Esophagus muscularis mucosa (tissue), 4 donors: ENCODE data around the gene MLN.

Experiments used
- EP300 ChIP-seq: sonication (generic); formaldehyde crosslinking; IDR thresholded peaks from one replicate; pipeline ENCODE4 v1.6.1; 2017; ENCODE audit warnings: antibody characterized with exemption
- POLR2A ChIP-seq: fragments of 450-650 bp; IDR thresholded peaks from one replicate; pipeline ENCODE4 v1.6.1; 2017; ENCODE audit warnings: antibody characterized with exemption, moderate library complexity, mild to moderate bottlenecking, low read depth
- POLR2AphosphoS5 ChIP-seq, 2 donors: sonication (generic); formaldehyde crosslinking; IDR thresholded peaks; one replicate each; pipeline ENCODE4 v1.6.1; 2017; ENCODE audit warnings: antibody characterized with exemption in 2 of 2
- TF ChIP-seq, protein P1 (sequence below), 3 experiments: fragments of 200-600 bp in 2 of 3; fragments of 450-650 bp in 1 of 3; sonication (generic) in 2 of 3; IDR thresholded peaks; one replicate each; pipeline ENCODE4 v1.5.1; 2017 to 2019; ENCODE audit warnings: antibody characterized with exemption in 3 of 3, mild to moderate bottlenecking in 2 of 3, moderate library complexity in 1 of 3

DNA sequence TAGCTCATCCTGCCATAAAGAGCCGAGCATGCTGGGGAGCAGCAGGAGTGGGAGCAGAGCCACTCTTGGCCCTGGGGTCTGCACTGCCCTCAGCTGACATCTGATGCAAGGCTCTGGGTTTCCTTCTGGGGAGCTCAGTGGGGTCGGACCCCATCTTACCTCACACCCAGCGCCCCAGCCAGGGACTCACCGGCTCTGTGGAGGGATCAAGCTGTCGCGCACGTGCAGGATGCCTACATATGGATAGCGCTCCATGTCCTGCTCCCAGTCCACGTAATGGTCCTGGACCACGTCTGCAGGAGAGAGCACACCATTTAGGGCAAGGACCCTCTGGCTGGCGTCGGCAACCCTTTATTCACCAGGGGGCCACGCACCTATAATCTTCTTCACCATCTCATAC, 27.0 kb downstream of the MLN start:
- TF ChIP-seq, protein P1, sequence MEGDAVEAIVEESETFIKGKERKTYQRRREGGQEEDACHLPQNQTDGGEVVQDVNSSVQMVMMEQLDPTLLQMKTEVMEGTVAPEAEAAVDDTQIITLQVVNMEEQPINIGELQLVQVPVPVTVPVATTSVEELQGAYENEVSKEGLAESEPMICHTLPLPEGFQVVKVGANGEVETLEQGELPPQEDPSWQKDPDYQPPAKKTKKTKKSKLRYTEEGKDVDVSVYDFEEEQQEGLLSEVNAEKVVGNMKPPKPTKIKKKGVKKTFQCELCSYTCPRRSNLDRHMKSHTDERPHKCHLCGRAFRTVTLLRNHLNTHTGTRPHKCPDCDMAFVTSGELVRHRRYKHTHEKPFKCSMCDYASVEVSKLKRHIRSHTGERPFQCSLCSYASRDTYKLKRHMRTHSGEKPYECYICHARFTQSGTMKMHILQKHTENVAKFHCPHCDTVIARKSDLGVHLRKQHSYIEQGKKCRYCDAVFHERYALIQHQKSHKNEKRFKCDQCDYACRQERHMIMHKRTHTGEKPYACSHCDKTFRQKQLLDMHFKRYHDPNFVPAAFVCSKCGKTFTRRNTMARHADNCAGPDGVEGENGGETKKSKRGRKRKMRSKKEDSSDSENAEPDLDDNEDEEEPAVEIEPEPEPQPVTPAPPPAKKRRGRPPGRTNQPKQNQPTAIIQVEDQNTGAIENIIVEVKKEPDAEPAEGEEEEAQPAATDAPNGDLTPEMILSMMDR (IDR thresholded peaks at IDR 0.05): no peak
- TF ChIP-seq POLR2A (no peak), EP300 (no peak), POLR2AphosphoS5 (IDR thresholded peaks at IDR 0.05) (no peak)
